ENCODE results near the gene FBLN5.

Gene FBLN5

DNA sequence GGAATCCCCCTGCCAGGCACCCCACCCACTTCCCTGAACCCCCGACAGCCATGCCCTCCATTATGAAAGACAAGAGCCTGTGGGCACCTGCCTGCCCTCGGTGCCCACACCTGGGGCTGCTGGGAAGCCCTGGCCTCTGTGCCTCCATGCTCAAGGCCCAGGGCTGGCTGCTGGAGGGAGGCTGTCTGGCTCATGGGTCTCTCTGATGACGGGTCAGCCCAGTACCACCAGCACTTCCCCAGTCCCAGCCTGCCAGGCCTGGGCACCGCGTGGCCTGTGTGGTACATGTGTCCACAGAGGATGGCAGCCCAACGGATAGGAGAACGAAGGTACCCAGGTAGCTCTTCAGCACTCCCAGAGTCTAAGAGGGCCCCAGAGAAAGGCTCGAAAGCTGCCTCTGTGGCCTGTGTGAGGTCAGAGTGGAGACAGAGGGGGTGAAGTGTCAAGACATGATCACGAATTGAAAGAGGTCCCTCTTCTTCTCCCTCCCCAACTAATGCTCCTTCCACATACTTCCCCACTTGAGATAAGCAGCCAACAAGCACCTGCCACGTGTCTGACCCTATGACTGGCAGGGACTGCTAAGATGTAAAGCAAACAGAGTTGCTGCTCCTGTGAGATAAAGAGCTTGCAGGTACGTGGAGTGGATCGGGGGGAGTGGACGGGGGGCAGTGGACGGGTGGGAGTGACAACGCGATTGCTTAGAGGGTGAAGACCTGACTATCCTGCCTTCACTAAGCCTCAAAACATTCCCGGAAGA, 21.2 kb downstream of the FBLN5 start:
- H3K27me3 Mint-ChIP-seq, result no peaks in the 10 kb centered on the region
- no peaks in the 10 kb centered on the region for H3K9me3 Mint-ChIP-seq
- DNase-seq, result no peak
- H3K27ac Mint-ChIP-seq, result no peak overlapping the region
- no peak overlapping the region for H3K4me3 Mint-ChIP-seq
- no peaks in the 10 kb centered on the region for H3K4me1 Mint-ChIP-seq
- no peak for ATAC-seq

DNA sequence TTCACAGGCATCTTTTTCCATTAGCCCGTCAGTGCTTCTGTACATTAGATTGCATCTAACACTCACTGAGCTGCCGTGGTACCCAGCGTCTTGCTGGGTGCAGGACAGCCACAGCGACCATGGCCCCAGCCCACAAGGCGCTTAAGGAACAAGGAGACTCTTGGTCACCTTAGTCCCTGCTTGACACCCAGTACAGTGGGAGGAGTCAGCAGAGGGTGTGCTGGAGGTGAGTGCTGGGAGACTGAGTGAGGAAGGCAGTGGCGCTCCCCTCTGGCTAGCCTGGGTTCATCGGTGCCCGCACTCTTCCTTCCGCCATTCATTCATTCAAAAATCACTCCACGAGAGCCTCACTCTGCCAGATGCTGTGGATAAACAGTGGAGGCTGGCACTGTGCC, 21.8 kb downstream of the FBLN5 start:
- H3K27ac Mint-ChIP-seq, result no peak overlapping the region
- H3K4me3 Mint-ChIP-seq, result no peak overlapping the region
- ATAC-seq (no peak), DNase-seq (no peak)
- no peaks in the 10 kb centered on the region for H3K27me3 Mint-ChIP-seq
- H3K9me3 Mint-ChIP-seq, result no peaks in the 10 kb centered on the region
- H3K4me1 Mint-ChIP-seq, result no peaks in the 10 kb centered on the region

DNA sequence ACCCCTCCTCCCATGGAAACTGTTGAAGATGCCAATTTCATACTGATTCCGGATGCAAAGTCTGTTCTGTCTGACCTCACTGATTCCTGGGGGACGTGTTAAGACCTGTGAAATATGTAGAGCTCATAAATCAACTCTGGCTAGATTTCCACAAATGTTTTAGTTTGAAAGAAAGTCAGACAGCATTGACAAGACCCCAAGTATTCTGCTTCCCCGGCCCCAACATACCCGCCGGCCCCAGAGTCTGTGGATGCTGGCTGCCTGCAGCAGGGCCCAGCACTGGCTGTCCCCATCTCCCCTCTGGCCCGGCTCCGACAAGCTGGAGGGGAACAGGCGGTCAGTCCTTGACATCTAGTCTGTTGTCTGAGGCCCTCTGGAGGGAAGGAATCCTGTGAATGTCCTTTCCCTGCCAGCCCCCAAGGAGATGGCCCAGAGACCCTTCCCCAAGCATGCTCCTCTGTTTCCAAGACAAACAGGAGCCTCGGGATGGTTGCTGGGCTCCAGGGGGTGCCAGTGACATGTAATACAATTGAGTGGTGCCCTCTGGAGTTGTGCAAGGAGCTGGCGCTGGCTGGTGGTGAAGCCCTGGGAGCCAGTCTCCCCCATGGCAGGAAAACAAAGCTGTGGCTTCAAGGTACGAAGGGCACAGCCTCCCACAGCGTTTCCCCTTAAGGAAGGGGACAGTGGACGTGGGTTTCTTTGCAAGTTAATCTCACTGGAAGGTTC, 22.3 kb downstream of the FBLN5 start:
- no peaks in the 10 kb centered on the region for H3K27me3 Mint-ChIP-seq

DNA sequence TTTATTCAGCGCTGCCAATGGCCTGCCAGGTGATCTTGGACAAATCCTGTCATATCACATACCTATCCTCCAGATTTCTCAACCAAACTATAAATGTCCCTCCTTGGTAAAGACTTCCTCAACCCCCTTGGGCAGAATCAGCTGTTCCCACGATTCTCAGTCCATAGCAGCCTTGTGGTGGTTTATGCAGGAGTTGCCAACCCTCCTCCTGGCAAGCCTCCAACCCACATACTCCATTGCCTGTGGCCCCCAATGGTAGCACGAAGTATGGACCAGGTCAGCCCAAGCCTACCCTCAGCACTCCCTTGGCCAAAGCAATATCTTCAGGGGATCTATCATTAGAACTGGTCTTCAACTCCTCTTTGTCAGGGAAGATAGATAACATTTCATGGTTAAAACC, 27.0 kb downstream of the FBLN5 start:
- H3K4me1 Mint-ChIP-seq, result no peaks in the 10 kb centered on the region
- H3K27me3 Mint-ChIP-seq, result no peaks in the 10 kb centered on the region
- no peak overlapping the region for H3K27ac Mint-ChIP-seq
- H3K9me3 Mint-ChIP-seq, result no peaks in the 10 kb centered on the region
- DNase-seq (no peak), ATAC-seq (no peak)
- H3K4me3 Mint-ChIP-seq, result no peak overlapping the region

More for the DNA sequence above, 22.3 kb downstream of the FBLN5 start:
- no peak for DNase-seq
- H3K27ac Mint-ChIP-seq, result no peak overlapping the region
- no peaks in the 10 kb centered on the region for H3K9me3 Mint-ChIP-seq
- H3K4me3 Mint-ChIP-seq, result no peak overlapping the region
- no peaks in the 10 kb centered on the region for H3K4me1 Mint-ChIP-seq
- ATAC-seq, result no peak

DNA sequence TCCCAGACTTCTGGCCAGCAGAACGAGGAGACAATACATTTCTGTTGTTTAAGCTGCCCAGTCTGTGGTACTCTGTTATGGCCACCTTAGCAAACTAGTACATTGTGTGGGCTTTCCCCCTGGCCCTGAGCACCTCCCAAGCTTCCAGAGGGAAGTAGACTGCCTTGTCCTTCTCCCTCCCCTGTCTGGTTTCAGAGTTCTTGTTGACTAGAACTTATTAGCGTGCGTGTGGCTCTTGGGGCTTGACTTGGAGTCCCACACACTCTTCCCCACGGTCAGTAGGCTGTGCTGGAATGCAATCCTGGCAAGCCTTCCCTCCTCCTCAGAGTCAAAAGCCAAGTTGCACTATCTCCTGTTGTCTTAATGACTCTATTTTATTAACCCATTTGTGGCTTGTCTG, 27.7 kb downstream of the FBLN5 start:
- Mint-ChIP-seq H3K9me3 (no peaks in the 10 kb centered on the region), H3K27ac (no peak overlapping the region), H3K27me3 (no peaks in the 10 kb centered on the region), H3K4me1 (no peaks in the 10 kb centered on the region), H3K4me3 (no peak overlapping the region)
- DNase-seq (no peak), ATAC-seq (no peak)

DNA sequence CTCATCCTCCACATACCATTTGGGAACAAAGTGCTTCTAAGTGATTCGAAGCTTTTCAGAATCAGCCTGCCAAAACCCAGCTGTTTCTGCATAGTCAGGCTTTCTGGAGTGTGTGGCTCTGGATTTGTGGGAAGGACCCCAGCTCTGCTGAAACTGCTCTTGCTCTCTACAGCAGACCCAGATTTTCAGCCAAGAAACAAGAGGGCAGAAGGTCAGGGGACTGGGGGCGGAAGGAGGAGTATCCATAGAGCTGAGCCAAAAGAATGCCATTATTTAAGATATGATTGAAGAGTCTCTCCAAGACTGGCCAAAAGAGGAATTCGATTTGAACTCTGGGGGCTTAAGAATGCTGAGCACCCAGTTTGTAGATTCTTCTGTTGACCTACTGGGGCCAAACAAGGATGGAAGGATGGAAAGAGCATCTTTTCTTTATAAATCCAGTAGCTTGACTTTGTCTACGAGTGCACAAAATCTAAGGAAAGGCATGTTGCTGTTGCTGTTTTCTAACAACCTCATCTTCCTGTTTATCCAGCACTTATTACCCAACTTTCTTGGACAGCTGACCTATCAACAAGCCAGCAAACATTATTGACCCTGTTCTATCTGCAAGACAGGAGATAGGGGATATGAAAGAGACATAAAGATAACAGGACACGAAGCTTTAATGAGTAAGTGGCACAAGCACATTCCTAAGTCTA, 29.2 kb downstream of the FBLN5 start:
- DNase-seq (no peak), ATAC-seq (no peak)
- H3K27ac Mint-ChIP-seq, result no peak overlapping the region
- H3K27me3 Mint-ChIP-seq, result no peaks in the 10 kb centered on the region
- H3K9me3 Mint-ChIP-seq, result no peaks in the 10 kb centered on the region
- H3K4me3 Mint-ChIP-seq, result no peak overlapping the region
- H3K4me1 Mint-ChIP-seq, result no peaks in the 10 kb centered on the region

DNA sequence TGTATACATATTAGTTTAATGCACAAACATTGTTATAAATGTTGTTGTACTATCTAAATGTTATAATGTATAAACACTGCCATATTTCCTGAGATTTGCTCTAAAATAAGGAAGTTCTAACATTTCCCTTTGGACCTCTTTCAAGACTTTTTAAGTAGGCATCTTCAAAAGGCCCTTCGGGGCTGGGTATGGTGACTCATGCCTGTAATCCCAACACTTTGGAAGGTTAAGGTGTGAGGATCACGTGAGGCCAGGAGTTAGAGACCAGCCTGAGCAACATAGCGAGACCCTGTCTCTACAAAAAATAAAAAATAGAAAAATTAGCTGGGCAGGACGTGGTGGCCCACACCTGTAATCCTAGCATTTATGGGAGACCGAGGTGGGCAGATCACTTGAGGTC, 35.5 kb downstream of the FBLN5 start:
- H3K4me1 Mint-ChIP-seq, result peaks cover 20% of the 10 kb centered on the region
- no peak overlapping the region for H3K27ac Mint-ChIP-seq
- peaks cover 0 to 5% of the 10 kb centered on the region in 2 donors for H3K9me3 Mint-ChIP-seq
- H3K27me3 Mint-ChIP-seq, result no peaks in the 10 kb centered on the region
- no peak overlapping the region for H3K4me3 Mint-ChIP-seq
- no peak for ATAC-seq
- DNase-seq, result no peak

DNA sequence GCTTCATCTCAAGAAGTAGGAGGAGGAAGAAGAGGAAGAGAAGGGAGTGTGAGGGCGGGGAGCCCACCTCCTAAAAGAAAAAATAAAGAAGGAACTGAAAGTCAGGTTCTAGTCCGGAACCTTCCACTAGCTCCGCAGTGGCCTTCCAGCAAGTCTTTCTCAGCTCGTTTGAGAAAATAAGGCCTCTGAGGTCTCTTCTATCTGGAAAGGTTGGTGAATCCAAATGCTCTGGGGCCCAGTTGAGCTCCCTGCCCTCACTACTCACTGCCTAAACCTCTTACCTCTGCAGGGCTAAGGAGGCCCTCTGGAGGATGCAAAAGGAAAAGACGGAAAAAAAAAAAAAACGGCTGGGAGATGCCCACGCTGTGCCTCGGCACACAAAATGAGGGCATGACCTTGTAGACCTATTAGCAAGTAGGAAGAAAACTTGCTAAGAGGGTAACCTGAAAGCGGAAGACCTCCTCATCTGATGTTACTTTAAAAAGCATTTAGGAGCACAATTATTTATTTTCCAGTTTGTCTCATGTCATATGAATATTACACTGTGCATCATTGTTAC, 35.9 kb downstream of the FBLN5 start:
- ATAC-seq (peak; percentile 99), DNase-seq (peak; percentile 44 to 62)
- no peaks in the 10 kb centered on the region for H3K27me3 Mint-ChIP-seq
- H3K9me3 Mint-ChIP-seq, result peaks cover 0 to 7% of the 10 kb centered on the region in 2 donors
- H3K27ac Mint-ChIP-seq, result peak overlapping the region; percentile 54 to 89
- peaks cover 20% of the 10 kb centered on the region for H3K4me1 Mint-ChIP-seq
- peak overlapping the region in 1 of 2 donors; percentile 14 for H3K4me3 Mint-ChIP-seq

DNA sequence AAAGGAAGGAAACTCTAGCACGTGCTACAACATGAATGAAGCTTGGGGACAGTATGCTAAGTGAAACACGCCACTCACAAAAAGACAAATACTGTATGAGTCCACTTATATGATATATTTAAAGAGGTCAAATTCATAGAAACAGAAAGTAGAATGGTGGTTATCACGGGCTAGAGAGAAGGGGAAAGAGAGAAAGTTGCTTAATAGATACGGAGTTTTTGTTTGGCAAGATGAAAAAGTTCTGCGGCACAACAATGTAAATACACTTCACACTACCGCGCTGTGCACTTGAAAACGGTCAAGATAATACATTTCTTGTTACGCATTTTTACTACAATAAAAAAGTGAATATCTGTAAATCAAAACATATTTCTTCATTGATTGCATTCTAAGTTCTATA, 37.3 kb downstream of the FBLN5 start:
- ATAC-seq, result no peak
- H3K4me1 Mint-ChIP-seq, result peaks cover 20% of the 10 kb centered on the region
- H3K27ac Mint-ChIP-seq, result no peak overlapping the region
- peaks cover 0 to 7% of the 10 kb centered on the region in 2 donors for H3K9me3 Mint-ChIP-seq
- no peak overlapping the region for H3K4me3 Mint-ChIP-seq
- H3K27me3 Mint-ChIP-seq, result no peaks in the 10 kb centered on the region
- DNase-seq, result no peak

DNA sequence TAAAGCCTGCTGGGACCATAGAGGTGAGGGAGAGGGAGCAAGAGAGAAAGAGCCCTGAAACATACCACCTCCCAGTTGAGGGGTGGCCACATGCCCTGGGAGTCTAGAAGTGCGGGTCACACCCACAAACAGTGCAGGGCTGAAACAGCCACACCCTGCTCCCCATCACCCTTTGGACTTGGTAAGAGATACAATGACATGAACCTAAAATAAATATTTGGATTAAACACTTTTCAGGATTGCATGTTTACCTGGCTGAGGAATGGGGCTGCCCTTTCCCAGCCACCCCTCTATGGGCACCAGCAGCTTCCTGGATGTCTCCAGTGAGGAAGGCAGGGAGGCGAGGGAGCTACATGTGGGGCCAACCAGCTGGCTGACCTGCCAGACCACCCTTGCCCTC, 41.1 kb downstream of the FBLN5 start:
- no peak overlapping the region for H3K27ac Mint-ChIP-seq
- no peak for DNase-seq
- H3K27me3 Mint-ChIP-seq, result no peaks in the 10 kb centered on the region
- H3K4me1 Mint-ChIP-seq, result peaks cover 14% of the 10 kb centered on the region
- peaks cover 0 to 7% of the 10 kb centered on the region in 2 donors for H3K9me3 Mint-ChIP-seq
- no peak for ATAC-seq
- H3K4me3 Mint-ChIP-seq, result no peak overlapping the region

DNA sequence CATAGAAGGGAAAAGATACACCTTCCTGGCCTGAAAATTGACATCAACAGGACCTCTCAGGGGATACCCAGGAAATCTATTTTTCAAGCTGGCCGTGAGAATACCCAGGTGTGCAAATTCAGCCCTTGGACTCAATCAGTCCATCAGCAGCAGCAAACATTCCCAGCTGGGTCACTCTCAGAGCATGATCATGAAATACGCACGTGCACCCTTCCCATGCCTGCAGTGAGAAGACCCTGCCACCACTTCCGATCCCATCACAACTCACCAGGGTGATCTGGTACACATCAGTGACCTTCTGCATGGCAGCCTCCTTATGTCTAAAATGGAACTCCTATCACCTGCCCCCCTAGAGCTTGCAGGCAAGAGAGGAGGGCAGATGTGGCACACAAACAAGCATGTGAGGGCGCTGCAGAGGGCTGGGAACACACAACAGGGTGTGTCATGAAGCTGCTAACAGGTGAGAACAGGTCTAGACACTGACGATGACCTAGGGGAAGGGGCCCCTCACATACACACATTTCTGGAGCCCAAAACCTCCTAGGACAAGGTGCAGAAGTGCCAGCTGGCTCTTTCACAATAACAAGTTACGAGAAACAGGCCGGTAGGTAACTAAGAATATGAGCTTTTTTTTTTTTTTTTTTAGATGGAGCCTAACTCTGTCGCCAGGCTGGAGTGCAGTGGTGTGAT, 42.4 kb downstream of the FBLN5 start:
- Mint-ChIP-seq H3K27ac (no peak overlapping the region), H3K4me3 (no peak overlapping the region), H3K9me3 (peaks cover 0 to 7% of the 10 kb centered on the region in 2 donors), H3K4me1 (peaks cover 3% of the 10 kb centered on the region), H3K27me3 (no peaks in the 10 kb centered on the region)
- ATAC-seq, result no peak
- DNase-seq, result no peak

DNA sequence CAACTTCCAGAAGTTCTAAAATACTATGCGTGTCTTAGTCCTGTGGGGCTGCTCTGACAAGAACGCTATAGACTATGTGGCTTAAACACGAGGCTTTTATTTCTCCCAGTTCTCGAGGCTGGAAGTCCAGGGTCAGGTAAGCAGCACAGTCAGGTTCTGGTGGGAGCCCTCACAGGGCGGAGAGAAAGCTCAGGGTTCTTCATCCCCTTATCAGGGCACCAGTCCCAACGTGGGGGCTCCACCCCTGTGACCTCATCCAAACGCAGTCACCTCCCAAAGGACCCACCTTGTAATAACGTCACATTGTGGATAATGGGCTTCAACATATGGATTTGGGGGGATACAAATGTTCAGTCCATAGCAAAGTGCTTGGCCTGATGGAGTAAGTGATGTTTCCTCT, 43.0 kb downstream of the FBLN5 start:
- Mint-ChIP-seq H3K27me3 (no peaks in the 10 kb centered on the region), H3K27ac (no peak overlapping the region), H3K4me1 (no peaks in the 10 kb centered on the region), H3K9me3 (peaks cover 0 to 7% of the 10 kb centered on the region in 2 donors), H3K4me3 (no peak overlapping the region)
- no peak for DNase-seq
- no peak for ATAC-seq

DNA sequence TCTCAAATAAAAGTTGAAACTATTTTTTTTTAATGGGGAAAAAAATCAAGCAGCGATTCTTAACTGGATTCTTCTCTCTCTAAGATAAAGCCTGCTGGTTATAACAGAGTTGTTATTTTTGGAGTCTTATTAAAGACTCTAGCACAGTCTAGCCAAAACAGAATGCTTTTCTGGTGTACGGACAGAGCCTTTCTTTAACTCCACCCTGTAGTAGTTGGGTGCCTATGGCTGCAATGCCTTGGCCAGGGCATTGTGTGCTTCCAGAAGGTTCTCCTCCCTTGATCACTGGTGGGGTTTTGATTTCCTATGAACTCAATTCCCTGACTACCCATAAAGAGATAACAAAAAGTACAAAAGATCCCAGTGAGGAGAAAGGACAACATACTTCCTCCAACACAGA, 44.4 kb downstream of the FBLN5 start:
- H3K4me1 Mint-ChIP-seq, result no peaks in the 10 kb centered on the region
- ATAC-seq, result no peak
- H3K4me3 Mint-ChIP-seq, result no peak overlapping the region
- H3K27ac Mint-ChIP-seq, result no peak overlapping the region
- DNase-seq, result no peak
- H3K9me3 Mint-ChIP-seq, result peaks cover 0 to 7% of the 10 kb centered on the region in 2 donors
- H3K27me3 Mint-ChIP-seq, result no peaks in the 10 kb centered on the region

DNA sequence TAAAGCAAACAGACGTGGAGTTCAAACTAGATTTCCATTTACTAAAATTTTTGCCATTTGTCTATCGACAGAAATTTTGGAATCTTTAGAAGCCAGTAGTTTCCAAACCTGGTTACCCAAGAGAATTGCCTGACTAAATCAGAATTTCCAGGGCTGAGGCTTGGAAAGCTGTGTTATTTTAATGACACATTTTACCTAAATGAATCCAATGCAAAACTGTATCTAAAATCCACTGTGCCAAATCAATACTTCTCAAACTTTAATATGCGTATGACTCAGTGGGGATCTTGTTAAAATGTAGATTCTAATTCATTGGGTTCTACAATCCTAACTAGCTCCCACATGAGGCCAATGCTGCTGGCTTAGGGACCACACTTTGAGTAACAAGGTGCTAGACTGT, 45.2 kb downstream of the FBLN5 start:
- Mint-ChIP-seq H3K27ac (no peak overlapping the region), H3K4me3 (no peak overlapping the region), H3K27me3 (no peaks in the 10 kb centered on the region), H3K9me3 (peaks cover 0 to 5% of the 10 kb centered on the region in 2 donors), H3K4me1 (no peaks in the 10 kb centered on the region)
- DNase-seq (no peak), ATAC-seq (no peak)

DNA sequence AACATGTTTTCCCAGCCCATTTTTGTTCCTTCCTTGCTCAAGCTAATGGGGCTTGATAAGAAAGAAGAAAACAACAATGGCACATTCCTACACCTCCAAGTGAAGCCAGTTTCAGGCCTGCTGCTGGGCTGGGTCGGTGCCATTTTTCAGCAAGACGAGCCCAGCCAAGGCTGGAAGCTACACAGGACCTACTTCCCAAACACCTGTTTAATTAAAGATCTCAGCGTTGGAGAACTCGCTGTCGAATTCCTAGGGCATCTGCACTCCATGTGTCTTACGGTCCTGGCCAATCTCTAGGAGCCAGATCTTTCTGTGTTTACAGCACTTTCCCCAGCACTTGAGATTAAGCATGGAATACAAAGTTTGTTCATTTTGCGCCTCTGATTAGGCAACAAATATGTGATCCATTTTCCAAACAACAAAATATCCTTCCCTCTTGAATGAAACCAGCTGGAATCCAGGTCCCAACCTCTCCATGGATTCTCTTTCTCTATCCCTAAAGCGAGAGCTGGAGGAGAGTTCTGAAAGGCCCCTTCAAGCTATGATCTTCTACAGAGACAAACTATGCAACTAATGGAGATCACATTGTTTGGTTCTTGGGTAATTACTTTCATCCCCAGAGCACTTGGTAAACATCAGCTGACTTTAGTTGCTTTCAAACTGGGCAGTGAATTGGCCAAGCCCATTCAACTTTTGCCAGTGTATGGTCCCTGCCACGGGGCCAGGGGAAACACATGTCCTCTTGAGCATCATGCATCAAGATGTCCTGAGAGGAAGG, 45.9 kb downstream of the FBLN5 start:
- Mint-ChIP-seq H3K9me3 (no peaks in the 10 kb centered on the region), H3K27me3 (no peaks in the 10 kb centered on the region), H3K4me3 (no peak overlapping the region)

More for the DNA sequence above, 45.9 kb downstream of the FBLN5 start:
- Mint-ChIP-seq H3K27ac (peak overlapping the region in 1 of 2 donors; percentile 69), H3K4me1 (no peaks in the 10 kb centered on the region)
- ATAC-seq, result no peak
- no peak for DNase-seq
